B cell (primary cell): ENCODE measurements around the gene ARHGAP45. TPM values are rescaled to one million over a fixed set of nuclear protein-coding genes. Genes with fewer than 3 reads are reported as not detected.

Source experiments
- ATAC-seq: fragments of 200-7000 bp; cut with Tn5 transposase; one replicate; pipeline ENCODE4 v1.10.0; 2021; ENCODE audit warnings: low read depth, mild to moderate bottlenecking, moderate number of reproducible peaks, moderate library complexity
- CTCF ChIA-PET: fragments of 350-600 bp; sonication (Branson Sonifier 250); formaldehyde crosslinking; loops from one replicate; lab custom pipeline; 2021; ENCODE audit warnings: antibody characterized with exemption, inconsistent platforms; lab: Charles Lee
- POLR2A ChIA-PET: fragments of 350-600 bp; sonication (Branson Sonifier 250); formaldehyde crosslinking; loops from one replicate; lab custom pipeline; 2021; ENCODE audit warnings: antibody characterized with exemption; lab: Charles Lee
- DNase-seq: peaks from one replicate; pipeline ENCODE4 v3.0.0; 2013
- H2AFZ ChIP-seq: 2 replicates; pipeline ENCODE4 v1.6.1; 2012; ENCODE audit warnings: mild to moderate bottlenecking, low read depth, low read length; ENCODE audit not compliant: insufficient read depth, poor library complexity, severe bottlenecking
- H3K27ac ChIP-seq, 2 donors: 1 replicate in 1 of 2; 2 replicates in 1 of 2; pipeline ENCODE4 v1.5.1; 2012 to 2013; ENCODE audit warnings: low read length in 2 of 2, mild to moderate bottlenecking in 2 of 2, moderate library complexity in 1 of 2
- H3K27me3 ChIP-seq, 4 experiments: fragments of 200-600 bp in 1 of 4; sonication (generic) in 1 of 4; replicated peaks in 1 of 4; 1 replicate in 2 of 4; 2 replicates in 2 of 4; pipeline versions ENCODE4 v1.6.1 to v1.7.0; 2013 to 2016; ENCODE audit warnings: low read length in 3 of 4, mild to moderate bottlenecking in 2 of 4, mixed read lengths in 1 of 4, moderate library complexity in 1 of 4; ENCODE audit not compliant: insufficient read depth in 4 of 4, control insufficient read depth in 3 of 4; ENCODE audit errors: control extremely low read depth in 1 of 4
- H3K36me3 ChIP-seq, 2 experiments: replicated peaks in 1 of 2; 1 replicate in 1 of 2; 2 replicates in 1 of 2; pipeline versions ENCODE4 v1.6.1 to v1.7.1; 2013; ENCODE audit warnings: low read length in 1 of 2; ENCODE audit not compliant: insufficient read depth in 2 of 2, control insufficient read depth in 1 of 2; ENCODE audit errors: control extremely low read depth in 1 of 2, extremely low read depth in 1 of 2
- H3K4me1 ChIP-seq, 2 donors: fragments of 200-600 bp in 1 of 2; sonication (generic) in 1 of 2; 1 replicate in 1 of 2; 2 replicates in 1 of 2; pipeline versions ENCODE4 v1.5.1 to v1.6.1; 2013 to 2017; ENCODE audit warnings: low read length in 2 of 2; ENCODE audit not compliant: control insufficient read depth in 2 of 2, insufficient read depth in 2 of 2
- H3K4me2 ChIP-seq: replicated peaks from 2 replicates; pipeline ENCODE3; 2012; ENCODE audit warnings: mild to moderate bottlenecking, low read depth, low read length; ENCODE audit not compliant: poor library complexity, severe bottlenecking
- H3K4me3 ChIP-seq, 5 experiments: fragments of 200-600 bp in 1 of 5; sonication (generic) in 1 of 5; 1 replicate in 3 of 5; 2 replicates in 2 of 5; pipeline versions ENCODE4 v1.5.1 to v1.7.0; 2011 to 2016; ENCODE audit warnings: low read length in 4 of 5, mild to moderate bottlenecking in 4 of 5, low read depth in 2 of 5, control low read depth in 1 of 5, moderate library complexity in 1 of 5; ENCODE audit not compliant: insufficient read depth in 1 of 5; ENCODE audit errors: control extremely low read depth in 1 of 5, extremely low read depth in 1 of 5
- H3K79me2 ChIP-seq: fragments of 200-600 bp; sonication (generic); one replicate; pipeline ENCODE4 v1.6.0; 2016; ENCODE audit warnings: low read length; ENCODE audit not compliant: control insufficient read depth, insufficient read depth
- H3K9ac ChIP-seq: fragments of 200-600 bp; sonication (generic); 2 replicates; pipeline ENCODE4 v1.6.1; 2017; ENCODE audit warnings: mild to moderate bottlenecking, low read length, moderate library complexity
- H3K9me3 ChIP-seq, 3 donors: one replicate each; pipeline versions ENCODE4 v1.6.1 to v1.7.1; 2013; ENCODE audit warnings: low read length in 2 of 3; ENCODE audit not compliant: control insufficient read depth in 2 of 3, insufficient read depth in 1 of 3; ENCODE audit errors: control extremely low read depth in 1 of 3
- H4K20me1 ChIP-seq: 2 replicates; pipeline ENCODE4 v1.6.0; 2012; ENCODE audit warnings: mild to moderate bottlenecking, low read length; ENCODE audit not compliant: insufficient read depth, control insufficient read depth, poor library complexity, severe bottlenecking
- H3K27ac Mint-ChIP-seq: one replicate; pipeline ENCODE4 v1.8.0; 2021; ENCODE audit warnings: mixed read lengths
- H3K27me3 Mint-ChIP-seq: one replicate; pipeline ENCODE4 v1.8.0; 2021; ENCODE audit warnings: mixed read lengths
- H3K4me1 Mint-ChIP-seq: one replicate; pipeline ENCODE4 v1.8.0; 2021; ENCODE audit warnings: mixed read lengths
- H3K4me3 Mint-ChIP-seq: one replicate; pipeline ENCODE4 v1.8.0; 2021; ENCODE audit warnings: mixed read lengths
- H3K9me3 Mint-ChIP-seq: one replicate; pipeline ENCODE4 v1.8.0; 2022; ENCODE audit warnings: mixed read lengths; ENCODE audit not compliant: insufficient read depth
- EZH2 ChIP-seq: IDR thresholded peaks from 2 replicates; pipeline ENCODE4 v1.6.1; 2012; ENCODE audit warnings: borderline replicate concordance, low read depth, mild to moderate bottlenecking, moderate library complexity, low read length; ENCODE audit not compliant: insufficient read depth, poor library complexity, severe bottlenecking
- WGBS: methylation state at CpG from one replicate; pipeline ENCODE4 v1.1.5; 2013; ENCODE audit warnings: missing lambda C conversion rate; ENCODE audit not compliant: insufficient coverage; 5-methylcytosine and 5-hydroxymethylcytosine counted together
- intact Hi-C: fragments of 100-400 bp; cut with micrococcal nuclease; formaldehyde crosslinking; loops from one replicate; pipeline ENCODE4 v1.10.0; 2022
- polyA plus RNA-seq: library from polyadenylated mRNA; depleted of rRNA; stranded (reverse); fragments of >200 nt; gene quantifications from 2 replicates; pipeline ENCODE4 v1.2.3, GENCODE V29; 2012
- total RNA-seq, 2 donors: library from RNA; stranded (reverse); fragments of 120-200 nt in 1 of 2; gene quantifications; 1 replicate in 1 of 2; 2 replicates in 1 of 2; pipeline versions ENCODE4 v1.2.3 to v1.2.4, GENCODE V29; 2013 to 2022
- TF ChIP-seq, protein P1 (sequence below): fragments of 200-600 bp; IDR thresholded peaks from one replicate; pipeline ENCODE4 v1.8.0; 2022; ENCODE audit warnings: antibody characterized with exemption, mild to moderate bottlenecking

Gene ARHGAP45
- total and polyA plus RNA-seq, 2 donors (not counting 1 experiment from before 2014, with no cell fraction given): 488 to 490 TPM

DNA sequence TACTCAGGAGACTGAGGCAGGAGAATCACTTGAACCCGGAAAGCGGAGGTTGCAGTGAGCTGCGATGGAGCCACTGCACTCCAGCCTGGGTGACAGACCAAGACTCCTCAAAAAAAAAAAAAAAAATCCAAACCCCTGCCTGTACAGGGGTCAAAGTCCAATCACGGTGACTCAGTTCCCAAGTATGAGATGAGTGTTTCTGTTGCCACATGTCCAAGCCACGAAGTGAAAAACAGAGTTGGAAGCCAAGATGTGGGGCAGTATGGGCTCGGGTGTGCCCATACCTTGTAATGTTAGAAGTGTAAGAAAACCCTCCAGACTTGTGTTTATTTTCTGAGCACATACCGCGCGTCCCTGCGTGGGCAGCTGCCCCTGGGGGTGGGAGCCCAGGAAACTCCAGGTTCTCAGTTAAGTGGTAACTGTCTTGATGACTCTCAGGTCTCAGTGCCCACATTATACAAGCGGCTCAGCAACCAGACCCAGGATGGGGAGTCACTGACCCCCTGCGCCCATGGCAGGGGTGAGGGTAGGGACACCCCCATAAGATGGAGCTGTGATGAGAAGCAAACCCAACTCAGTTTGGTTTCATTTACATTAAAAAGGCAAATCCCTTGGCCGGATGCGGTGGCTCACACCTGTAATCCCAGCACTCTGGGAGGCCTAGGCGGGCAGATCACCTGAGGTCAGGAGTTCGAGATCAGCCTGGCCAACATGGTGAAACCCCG, 35.6 kb downstream of the ARHGAP45 start:
- H3K4me1 ChIP-seq: peaks cover 26 to 55% of the 10 kb centered on the region in 2 donors
- no peak for ATAC-seq
- peak; percentile 52 for DNase-seq
- H3K27ac Mint-ChIP-seq: peak overlapping the region; percentile 94
- H3K36me3 ChIP-seq: peaks cover 0 to 15% of the 10 kb centered on the region in 2 experiments
- intact Hi-C loops: loop anchor here (1.0 to 5.0 kb wide), 5 partner anchors 7 to 165 kb away; partner anchors contain the start of genes ABCA7, ARHGAP45, ATP5F1D and CIRBP
- H3K27ac ChIP-seq: peak overlapping the region; percentile 29 to 100
- no peaks in the 10 kb centered on the region for H3K27me3 Mint-ChIP-seq
- H3K4me3 Mint-ChIP-seq: peak overlapping the region; percentile 57
- H4K20me1 ChIP-seq: peaks cover 28% of the 10 kb centered on the region
- H3K9ac ChIP-seq: no peak overlapping the region
- POLR2A ChIA-PET: interaction anchor here (0.6 to 4.0 kb wide), 14 partner anchors 8 to 166 kb away, joined by 3 to 21 read pairs (median 6); partner anchors contain the start of genes ABCA7, ARHGAP45, CIRBP and POLR2E
- H3K4me2 ChIP-seq: peak overlapping the region; percentile 96
- no peaks in the 10 kb centered on the region for H3K9me3 Mint-ChIP-seq
- peaks cover 11% of the 10 kb centered on the region for H3K79me2 ChIP-seq
- H3K4me3 ChIP-seq: no peak overlapping the region
- H3K4me1 Mint-ChIP-seq: peaks cover 42% of the 10 kb centered on the region
- H3K27me3 ChIP-seq: no peaks in the 10 kb centered on the region
- TF ChIP-seq, protein P1, sequence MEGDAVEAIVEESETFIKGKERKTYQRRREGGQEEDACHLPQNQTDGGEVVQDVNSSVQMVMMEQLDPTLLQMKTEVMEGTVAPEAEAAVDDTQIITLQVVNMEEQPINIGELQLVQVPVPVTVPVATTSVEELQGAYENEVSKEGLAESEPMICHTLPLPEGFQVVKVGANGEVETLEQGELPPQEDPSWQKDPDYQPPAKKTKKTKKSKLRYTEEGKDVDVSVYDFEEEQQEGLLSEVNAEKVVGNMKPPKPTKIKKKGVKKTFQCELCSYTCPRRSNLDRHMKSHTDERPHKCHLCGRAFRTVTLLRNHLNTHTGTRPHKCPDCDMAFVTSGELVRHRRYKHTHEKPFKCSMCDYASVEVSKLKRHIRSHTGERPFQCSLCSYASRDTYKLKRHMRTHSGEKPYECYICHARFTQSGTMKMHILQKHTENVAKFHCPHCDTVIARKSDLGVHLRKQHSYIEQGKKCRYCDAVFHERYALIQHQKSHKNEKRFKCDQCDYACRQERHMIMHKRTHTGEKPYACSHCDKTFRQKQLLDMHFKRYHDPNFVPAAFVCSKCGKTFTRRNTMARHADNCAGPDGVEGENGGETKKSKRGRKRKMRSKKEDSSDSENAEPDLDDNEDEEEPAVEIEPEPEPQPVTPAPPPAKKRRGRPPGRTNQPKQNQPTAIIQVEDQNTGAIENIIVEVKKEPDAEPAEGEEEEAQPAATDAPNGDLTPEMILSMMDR: no peak
- TF ChIP-seq EZH2: no peak
- CTCF ChIA-PET: interaction anchor here (0.6 to 2.7 kb wide), 8 partner anchors 10 to 171 kb away, joined by 3 to 14 read pairs (median 4); no protein-coding TSS in a partner anchor
- 56% methylated on average over 4 of the region's 17 CpGs for WGBS
- H3K9me3 ChIP-seq: no peaks in the 10 kb centered on the region
- no peak overlapping the region for H2AFZ ChIP-seq
